CD4-positive, alpha-beta memory T cell (primary cell): ENCODE results near the gene ACTN2. TPM values are rescaled to one million over a fixed set of nuclear protein-coding genes. Genes with fewer than 3 reads are reported as not detected.

ENCODE experiments used
- CTCF ChIA-PET: fragments of 350-600 bp; sonication (Branson Sonifier 250); formaldehyde crosslinking; loops from one replicate; lab custom pipeline; 2021; ENCODE audit warnings: inconsistent platforms; ENCODE audit not compliant: partially characterized antibody; lab: Charles Lee
- POLR2A ChIA-PET: fragments of 350-600 bp; sonication (Branson Sonifier 250); formaldehyde crosslinking; loops from one replicate; lab custom pipeline; 2021; ENCODE audit not compliant: partially characterized antibody; lab: Charles Lee
- DNase-seq, 5 donors: peaks; one replicate each; pipeline versions ENCODE4 v3.0.0 to v3.0.0-alpha.2; 2020 to 2022; ENCODE audit warnings: mixed read lengths in 1 of 5
- H3K27ac ChIP-seq: one replicate; pipeline ENCODE4 v1.7.0; 2013; ENCODE audit warnings: low read depth, low read length
- H3K27me3 ChIP-seq: 2 replicates; pipeline ENCODE4 v1.7.0; 2013; ENCODE audit warnings: mild to moderate bottlenecking, low read length, moderate library complexity; ENCODE audit not compliant: insufficient read depth
- H3K36me3 ChIP-seq: 2 replicates; pipeline ENCODE4 v1.7.0; 2013; ENCODE audit warnings: mild to moderate bottlenecking, low read length, moderate library complexity; ENCODE audit not compliant: insufficient read depth
- H3K4me1 ChIP-seq: 2 replicates; pipeline ENCODE4 v1.7.0; 2013; ENCODE audit warnings: mild to moderate bottlenecking, low read length, moderate library complexity; ENCODE audit not compliant: insufficient read depth
- H3K4me3 ChIP-seq, 2 donors: one replicate each; pipeline ENCODE4 v1.7.0; 2013; ENCODE audit warnings: low read length in 2 of 2, mild to moderate bottlenecking in 1 of 2
- H3K9me3 ChIP-seq, 2 donors: one replicate each; pipeline ENCODE4 v1.7.0; 2013; ENCODE audit warnings: low read length in 2 of 2, control low read depth in 1 of 2; ENCODE audit not compliant: control insufficient read depth in 1 of 2
- H3K27ac Mint-ChIP-seq, 7 donors: one replicate each; pipeline ENCODE4 v1.8.0; 2020 to 2021; ENCODE audit warnings: mixed read lengths in 7 of 7, mild to moderate bottlenecking in 6 of 7, inconsistent platforms in 3 of 7, moderate library complexity in 3 of 7
- H3K27me3 Mint-ChIP-seq, 2 donors: one replicate each; pipeline ENCODE4 v1.8.0; 2020 to 2021; ENCODE audit warnings: mixed read lengths in 2 of 2
- H3K36me3 Mint-ChIP-seq, 2 donors: one replicate each; pipeline ENCODE4 v1.8.0; 2020 to 2021; ENCODE audit warnings: mixed read lengths in 2 of 2, inconsistent platforms in 1 of 2, mild to moderate bottlenecking in 1 of 2
- H3K4me1 Mint-ChIP-seq, 4 donors: one replicate each; pipeline ENCODE4 v1.8.0; 2020 to 2021; ENCODE audit warnings: mixed read lengths in 4 of 4, mild to moderate bottlenecking in 1 of 4
- H3K4me3 Mint-ChIP-seq, 8 donors: one replicate each; pipeline ENCODE4 v1.8.0; 2020 to 2021; ENCODE audit warnings: mixed read lengths in 8 of 8, mild to moderate bottlenecking in 7 of 8, moderate library complexity in 6 of 8, inconsistent platforms in 3 of 8
- H3K9me3 Mint-ChIP-seq, 8 donors: one replicate each; pipeline ENCODE4 v1.8.0; 2020 to 2021; ENCODE audit warnings: mixed read lengths in 8 of 8, mild to moderate bottlenecking in 5 of 8, inconsistent platforms in 3 of 8, moderate library complexity in 1 of 8
- intact Hi-C: fragments of 100-400 bp; cut with micrococcal nuclease; formaldehyde crosslinking; loops from one replicate; pipeline ENCODE4 v1.15.1; 2023
- polyA plus RNA-seq, 2 donors: library from polyadenylated mRNA; unstranded; fragments of 300-500 nt; fragmentation: Illumina TruSeq; gene quantifications; one replicate each; pipeline ENCODE4 v1.2.3, GENCODE V29; 2021
- total RNA-seq, 2 experiments: library from RNA; stranded (reverse); gene quantifications; one replicate each; pipeline ENCODE4 v1.2.3, GENCODE V29; 2021

Gene ACTN2
- total and polyA plus RNA-seq, 4 experiments from 2014 or later: not detected

DNA sequence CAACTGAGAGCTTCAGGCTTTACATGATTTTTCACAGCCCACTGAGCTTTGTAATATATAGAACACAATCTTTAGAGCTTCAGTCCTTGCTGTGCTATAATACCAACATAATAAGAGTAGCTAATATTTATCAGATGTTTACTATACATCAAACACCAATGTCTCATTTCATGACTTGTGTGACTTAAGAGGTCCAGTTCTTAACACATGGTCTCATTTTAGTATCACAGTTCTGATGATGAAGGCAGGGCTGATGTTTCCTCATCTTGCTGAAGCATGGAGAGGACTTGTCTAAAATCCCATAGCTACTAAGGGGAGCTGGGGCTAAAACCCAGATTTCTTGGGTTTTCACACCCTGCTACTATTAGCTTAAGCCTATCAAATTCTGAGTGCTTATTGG is 114.3 kb downstream of the ACTN2 start:
- POLR2A ChIA-PET: no interaction called here
- peaks cover 70% of the 10 kb centered on the region for H3K4me1 ChIP-seq

DNA sequence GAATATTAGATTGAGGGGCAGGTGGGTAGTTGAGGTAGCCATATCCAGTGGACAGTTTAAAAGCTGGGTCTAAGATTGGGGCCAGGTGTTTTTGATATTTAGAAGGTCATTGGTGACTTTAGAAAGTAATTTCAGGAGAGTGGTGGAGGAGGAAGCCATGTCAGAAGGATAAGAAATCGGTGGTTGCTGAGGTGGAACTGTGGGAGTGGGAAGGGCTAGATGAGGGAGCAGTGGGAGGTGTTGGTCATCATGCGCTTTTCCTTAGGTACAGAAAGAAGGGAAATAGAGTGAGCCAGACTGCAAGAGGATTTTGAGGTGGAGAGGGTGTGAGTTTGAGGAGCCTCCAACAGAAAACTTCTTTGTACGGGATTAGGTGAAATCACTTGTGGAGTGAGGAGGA is 116.0 kb downstream of the ACTN2 start:
- Mint-ChIP-seq H3K27me3 (no peaks in the 10 kb centered on the region), H3K27ac (peak overlapping the region in 6 of 7 donors; percentile 0 to 70 (median 38)), H3K9me3 (peaks cover 0 to 2% (median 0%) of the 10 kb centered on the region in 8 donors), H3K4me3 (peak overlapping the region in 1 of 8 donors; percentile 24), H3K4me1 (peaks cover 39 to 58% (median 50%) of the 10 kb centered on the region in 4 donors), H3K36me3 (peaks cover 17 to 49% of the 10 kb centered on the region in 2 donors)
- POLR2A ChIA-PET: no interaction called here
- no peak overlapping the region for H3K27ac ChIP-seq
- no peak for DNase-seq
- peaks cover 64% of the 10 kb centered on the region for H3K4me1 ChIP-seq
- intact Hi-C loops: no loop called here
- CTCF ChIA-PET: no interaction called here
- H3K4me3 ChIP-seq: no peak overlapping the region
- H3K27me3 ChIP-seq: no peaks in the 10 kb centered on the region
- H3K36me3 ChIP-seq: peaks cover 15% of the 10 kb centered on the region
- H3K9me3 ChIP-seq: no peaks in the 10 kb centered on the region

More for the DNA sequence above, 114.3 kb downstream of the ACTN2 start:
- no peaks in the 10 kb centered on the region for H3K27me3 ChIP-seq
- Mint-ChIP-seq H3K27ac (no peak overlapping the region), H3K4me3 (peak overlapping the region in 1 of 8 donors; percentile 9), H3K4me1 (peaks cover 46 to 71% (median 56%) of the 10 kb centered on the region in 4 donors), H3K27me3 (no peaks in the 10 kb centered on the region), H3K9me3 (peaks cover 0 to 3% (median 0%) of the 10 kb centered on the region in 8 donors), H3K36me3 (peaks cover 8 to 44% of the 10 kb centered on the region in 2 donors)
- H3K27ac ChIP-seq: no peak overlapping the region
- no peak for DNase-seq
- CTCF ChIA-PET: interaction anchor here (0.7 to 0.9 kb wide), 2 partner anchors 10 to 42 kb away, joined by 3 read pairs; no protein-coding TSS in a partner anchor
- no peaks in the 10 kb centered on the region for H3K9me3 ChIP-seq
- intact Hi-C loops: no loop called here
- H3K36me3 ChIP-seq: peaks cover 5% of the 10 kb centered on the region
- H3K4me3 ChIP-seq: no peak overlapping the region

GRCh38 chr1:236806634-236807033 is 120.3 kb downstream of the ACTN2 start:
- H3K4me3 ChIP-seq: no peak overlapping the region
- peaks cover 43% of the 10 kb centered on the region for H3K36me3 ChIP-seq
- H3K4me1 ChIP-seq: peaks cover 22% of the 10 kb centered on the region
- H3K9me3 ChIP-seq: no peaks in the 10 kb centered on the region
- Mint-ChIP-seq H3K27me3 (no peaks in the 10 kb centered on the region), H3K4me1 (peaks cover 21 to 29% (median 26%) of the 10 kb centered on the region in 4 donors), H3K36me3 (peaks cover 49 to 77% of the 10 kb centered on the region in 2 donors), H3K9me3 (peaks cover 0 to 2% (median 0%) of the 10 kb centered on the region in 8 donors), H3K27ac (no peak overlapping the region), H3K4me3 (no peak overlapping the region)
- H3K27ac ChIP-seq: no peak overlapping the region
- intact Hi-C loops: no loop called here
- no peaks in the 10 kb centered on the region for H3K27me3 ChIP-seq
- ChIA-PET POLR2A (no interaction called here), CTCF (interaction anchor here (0.6 kb wide), 1 partner anchor 369 kb away, joined by 4 read pairs; no protein-coding TSS in a partner anchor)
- DNase-seq: no peak

DNA sequence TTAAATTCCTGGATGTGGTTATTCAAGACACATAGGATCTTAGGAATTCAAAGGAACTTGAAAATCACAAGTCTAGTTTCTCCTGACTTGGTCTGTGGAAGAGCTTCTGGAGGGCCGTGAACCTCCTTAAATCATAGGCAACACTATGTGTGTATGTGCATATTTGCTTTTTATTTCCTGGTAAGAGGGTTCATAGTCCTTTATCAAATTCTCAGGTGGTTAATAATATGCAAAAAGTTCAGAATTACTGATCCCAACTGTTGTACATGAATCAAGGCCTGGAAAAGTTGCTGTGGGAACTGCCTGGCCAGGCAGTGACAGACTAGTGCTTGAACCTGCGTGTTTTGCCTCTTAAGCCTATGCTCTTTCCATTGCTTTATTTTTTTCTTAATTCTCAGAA is 121.7 kb downstream of the ACTN2 start:
- H3K27me3 ChIP-seq: no peaks in the 10 kb centered on the region
- Mint-ChIP-seq H3K4me3 (no peak overlapping the region), H3K4me1 (peaks cover 8 to 17% (median 14%) of the 10 kb centered on the region in 4 donors), H3K27me3 (no peaks in the 10 kb centered on the region), H3K27ac (no peak overlapping the region), H3K36me3 (peaks cover 56 to 83% of the 10 kb centered on the region in 2 donors), H3K9me3 (no peaks in the 10 kb centered on the region)
- CTCF ChIA-PET: interaction anchor here (2.0 kb wide), 1 partner anchor 48 kb away, joined by 6 read pairs; no protein-coding TSS in a partner anchor
- POLR2A ChIA-PET: interaction anchor here (1.4 kb wide), 1 partner anchor 13 kb away, joined by 4 read pairs; the partner anchor contains the start of gene MTR
- peaks cover 54% of the 10 kb centered on the region for H3K36me3 ChIP-seq
- intact Hi-C loops: no loop called here
- H3K9me3 ChIP-seq: no peaks in the 10 kb centered on the region
- H3K4me3 ChIP-seq: no peak overlapping the region
- H3K27ac ChIP-seq: no peak overlapping the region
- DNase-seq: no peak
- peaks cover 8% of the 10 kb centered on the region for H3K4me1 ChIP-seq

GRCh38 chr1:236808564-236809130 is 122.3 kb downstream of the ACTN2 start:
- intact Hi-C loops: no loop called here
- ChIA-PET POLR2A (interaction anchor here (1.4 kb wide), 1 partner anchor 14 kb away, joined by 4 read pairs; the partner anchor contains the start of gene MTR), CTCF (interaction anchor here (0.6 to 2.0 kb wide), 2 partner anchors 43 to 49 kb away, joined by 3 to 6 read pairs; no protein-coding TSS in a partner anchor)
- no peak for DNase-seq
- Mint-ChIP-seq H3K4me3 (no peak overlapping the region), H3K36me3 (peaks cover 62 to 83% of the 10 kb centered on the region in 2 donors), H3K4me1 (peaks cover 4 to 12% (median 10%) of the 10 kb centered on the region in 4 donors), H3K9me3 (no peaks in the 10 kb centered on the region), H3K27ac (no peak overlapping the region), H3K27me3 (no peaks in the 10 kb centered on the region)
- peaks cover 56% of the 10 kb centered on the region for H3K36me3 ChIP-seq
- H3K4me3 ChIP-seq: no peak overlapping the region
- no peaks in the 10 kb centered on the region for H3K9me3 ChIP-seq
- H3K4me1 ChIP-seq: peaks cover 4% of the 10 kb centered on the region
- no peak overlapping the region for H3K27ac ChIP-seq
- H3K27me3 ChIP-seq: no peaks in the 10 kb centered on the region

GRCh38 chr1:236809148-236809547 is 122.8 kb downstream of the ACTN2 start:
- no peak for DNase-seq
- CTCF ChIA-PET: interaction anchor here (0.6 to 2.0 kb wide), 2 partner anchors 44 to 49 kb away, joined by 3 to 6 read pairs; no protein-coding TSS in a partner anchor
- no peaks in the 10 kb centered on the region for H3K27me3 ChIP-seq
- peaks cover 67 to 85% of the 10 kb centered on the region in 2 donors for H3K36me3 Mint-ChIP-seq
- no peak overlapping the region for H3K27ac ChIP-seq
- no peaks in the 10 kb centered on the region for H3K9me3 ChIP-seq
- H3K36me3 ChIP-seq: peaks cover 60% of the 10 kb centered on the region
- H3K4me1 Mint-ChIP-seq: peaks cover 0 to 12% (median 9%) of the 10 kb centered on the region in 4 donors
- H3K9me3 Mint-ChIP-seq: no peaks in the 10 kb centered on the region
- POLR2A ChIA-PET: interaction anchor here (1.4 kb wide), 1 partner anchor 14 kb away, joined by 4 read pairs; the partner anchor contains the start of gene MTR
- H3K4me1 ChIP-seq: no peaks in the 10 kb centered on the region
- H3K4me3 Mint-ChIP-seq: no peak overlapping the region
- no peaks in the 10 kb centered on the region for H3K27me3 Mint-ChIP-seq
- intact Hi-C loops: no loop called here
- H3K27ac Mint-ChIP-seq: no peak overlapping the region
- no peak overlapping the region for H3K4me3 ChIP-seq

- no peak overlapping the region for H3K27ac ChIP-seq
- no peak for DNase-seq
- CTCF ChIA-PET: interaction anchor here (1.2 to 2.0 kb wide), 3 partner anchors 9 to 60 kb away, joined by 3 to 6 read pairs (median 4); no protein-coding TSS in a partner anchor
- H3K27me3 ChIP-seq: no peaks in the 10 kb centered on the region
- intact Hi-C loops: no loop called here
- no peaks in the 10 kb centered on the region for H3K9me3 Mint-ChIP-seq
- POLR2A ChIA-PET: interaction anchor here (0.6 kb wide), 1 partner anchor 15 kb away, joined by 3 read pairs; the partner anchor contains the start of gene MTR
- no peaks in the 10 kb centered on the region for H3K9me3 ChIP-seq
- no peak overlapping the region for H3K27ac Mint-ChIP-seq
- peaks cover 0 to 10% (median 6%) of the 10 kb centered on the region in 4 donors for H3K4me1 Mint-ChIP-seq
- no peak overlapping the region for H3K4me3 ChIP-seq
- no peaks in the 10 kb centered on the region for H3K4me1 ChIP-seq
- no peak overlapping the region for H3K4me3 Mint-ChIP-seq
- H3K36me3 ChIP-seq: peaks cover 60% of the 10 kb centered on the region
- peaks cover 69 to 87% of the 10 kb centered on the region in 2 donors for H3K36me3 Mint-ChIP-seq
- H3K27me3 Mint-ChIP-seq: no peaks in the 10 kb centered on the region
Measured at GRCh38 chr1:236810018-236810417, 123.7 kb downstream of the ACTN2 start.
